Measurements from ENCODE around the gene MCL1.
"Not testable (repeated sequence)": the region's sequence is repeated elsewhere in the genome, so short reads cannot be mapped to it uniquely, and the experiment has no call there.

MCL1 gene

GRCh38 chr1:150568594-150568966 lies 10.8 kb downstream of the MCL1 start:
- DNase-seq (ENCODE audit: low spot score) = no peak

- DNase-seq (ENCODE audit: low spot score) = peak; percentile 82
These were observed 11.5 kb downstream of the MCL1 start for GRCh38 chr1:150567717-150568593.

- DNase-seq (ENCODE audit: low spot score) = no peak
These were observed 12.1 kb downstream of the MCL1 start for GRCh38 chr1:150567341-150567716.

- DNase-seq (ENCODE audit: low spot score) = no peak
These were observed 12.6 kb downstream of the MCL1 start for GRCh38 chr1:150566589-150567340.

- DNase-seq (ENCODE audit: low spot score) = not testable (repeated sequence)
These were observed 14.0 kb downstream of the MCL1 start for GRCh38 chr1:150565240-150565991.

DNA sequence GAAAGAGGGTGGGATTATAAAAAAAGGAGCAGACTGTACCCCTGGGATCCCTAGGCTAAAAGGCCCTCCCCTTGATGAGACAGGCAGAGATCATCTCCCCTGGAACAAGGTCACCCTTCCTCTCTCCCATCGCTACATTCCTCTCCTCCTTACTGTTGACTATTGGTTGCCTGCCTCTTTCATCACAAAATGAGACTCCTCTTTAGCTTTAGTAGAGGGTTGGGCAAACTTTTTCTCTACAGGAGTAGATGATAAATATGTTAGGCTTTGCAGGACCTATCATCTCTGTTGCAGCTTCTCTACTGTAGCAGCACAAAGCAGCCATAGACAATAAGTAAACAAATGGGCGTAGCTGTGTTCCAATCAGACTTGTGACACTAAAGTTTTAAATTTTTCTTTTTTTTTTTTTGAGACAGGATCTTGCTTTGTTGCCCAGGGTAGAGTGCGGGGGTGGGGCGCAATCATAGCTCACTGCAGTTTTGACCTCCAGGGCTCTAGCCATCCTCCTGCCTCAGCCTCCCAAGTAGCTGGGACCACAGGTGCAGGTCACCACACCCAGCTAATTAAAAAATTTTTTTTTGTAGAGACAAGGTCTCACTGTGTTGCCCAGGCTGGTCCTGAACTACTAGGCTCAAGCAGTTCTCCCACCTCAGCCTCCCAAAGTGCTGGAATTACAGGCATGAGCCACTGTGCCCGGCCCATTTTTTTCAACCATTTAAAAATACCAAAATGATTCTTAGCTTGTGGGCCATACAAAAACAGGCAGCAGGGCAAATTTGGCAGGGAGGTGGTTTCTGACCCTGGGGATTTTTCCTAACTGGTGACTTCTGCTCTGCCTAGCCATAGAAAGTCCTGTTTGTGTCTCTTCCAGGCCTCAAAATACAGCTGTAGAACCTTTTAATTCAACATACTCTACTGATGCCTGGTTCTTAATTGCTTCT lies 15.1 kb downstream of the MCL1 start:
- no peak for DNase-seq (ENCODE audit: low spot score)

DNA sequence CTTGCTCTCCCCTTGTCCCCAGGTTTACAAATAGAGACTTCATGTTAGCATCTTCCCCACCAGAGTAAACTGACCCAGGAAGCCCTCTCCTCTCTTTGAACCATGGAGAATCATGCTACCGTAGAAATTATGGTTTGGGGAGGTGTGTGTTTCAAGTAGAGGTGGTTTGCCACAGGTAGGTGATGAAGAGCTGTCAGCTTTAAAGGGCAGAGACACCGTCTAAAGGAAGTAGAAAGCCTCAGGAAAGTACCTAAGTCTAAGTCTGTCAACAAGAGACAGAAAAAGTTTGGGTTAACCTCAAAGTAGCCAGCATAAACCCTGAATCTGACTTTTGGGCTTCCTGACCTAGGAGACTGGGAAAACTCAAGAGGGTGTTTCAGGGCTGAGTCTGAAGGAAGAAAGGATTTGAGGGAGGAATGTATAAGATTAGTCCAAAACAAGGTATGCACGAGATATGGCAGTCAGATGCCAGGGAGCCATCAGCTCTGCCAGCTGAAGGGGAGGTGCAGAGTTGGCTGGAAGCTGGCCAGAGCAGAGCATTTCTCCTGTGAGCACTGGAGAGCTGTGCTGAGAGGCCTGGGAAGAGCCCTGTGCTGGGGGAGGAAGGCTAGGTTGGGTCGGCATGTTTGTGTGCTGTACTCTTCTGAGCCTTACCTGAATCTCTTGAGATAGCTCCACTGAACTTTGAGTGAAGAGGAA lies 15.9 kb downstream of the MCL1 start:
- no peak for DNase-seq (ENCODE audit: low spot score)

DNA sequence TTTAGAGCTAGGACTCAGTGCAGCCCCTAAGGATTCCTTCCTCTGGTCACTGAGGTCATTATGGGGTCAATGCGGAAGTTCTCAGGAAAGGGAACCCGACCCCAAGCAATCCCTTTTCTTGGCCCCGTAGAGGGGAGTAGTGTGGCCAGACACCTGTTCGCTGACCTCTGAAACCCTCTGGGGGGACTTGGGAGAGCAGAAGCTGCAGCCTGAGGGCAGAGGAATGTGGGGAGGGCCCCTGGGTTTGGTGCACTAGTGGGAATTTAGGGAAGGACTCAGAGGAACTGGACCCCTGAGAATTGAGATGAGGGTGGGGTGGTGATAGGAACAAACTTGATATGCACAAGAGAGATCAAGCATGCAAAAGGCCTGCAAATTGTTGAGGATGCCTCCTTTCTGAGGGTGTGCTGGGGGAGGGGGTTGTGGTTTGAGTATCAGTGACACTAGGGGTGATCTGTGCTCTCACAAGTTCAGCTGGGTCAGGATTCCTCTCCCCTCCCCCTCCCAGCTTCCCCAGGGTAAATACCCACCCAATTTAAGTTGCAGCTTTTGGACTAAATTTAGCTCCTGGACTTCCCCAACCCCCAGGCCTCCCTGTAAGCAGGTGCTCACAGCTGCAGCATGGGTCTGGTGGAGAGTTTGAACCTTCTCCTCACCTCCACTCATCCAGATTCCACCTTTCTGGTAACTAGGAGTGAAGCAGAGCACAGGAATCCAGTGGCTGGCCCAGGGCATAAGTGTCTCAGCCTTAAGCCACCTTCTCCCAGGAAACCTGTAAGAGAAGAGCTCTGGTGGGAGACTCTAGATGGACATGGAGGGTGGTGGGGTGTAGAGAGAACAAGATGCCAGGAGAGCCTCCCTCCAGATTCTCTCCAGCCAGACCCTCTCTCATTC lies 16.7 kb downstream of the MCL1 start:
- DNase-seq (ENCODE audit: low spot score) = no peak

GRCh38 chr1:150561974-150562445 lies 17.4 kb downstream of the MCL1 start:
- peak; percentile 76 for DNase-seq (ENCODE audit: low spot score)

DNA sequence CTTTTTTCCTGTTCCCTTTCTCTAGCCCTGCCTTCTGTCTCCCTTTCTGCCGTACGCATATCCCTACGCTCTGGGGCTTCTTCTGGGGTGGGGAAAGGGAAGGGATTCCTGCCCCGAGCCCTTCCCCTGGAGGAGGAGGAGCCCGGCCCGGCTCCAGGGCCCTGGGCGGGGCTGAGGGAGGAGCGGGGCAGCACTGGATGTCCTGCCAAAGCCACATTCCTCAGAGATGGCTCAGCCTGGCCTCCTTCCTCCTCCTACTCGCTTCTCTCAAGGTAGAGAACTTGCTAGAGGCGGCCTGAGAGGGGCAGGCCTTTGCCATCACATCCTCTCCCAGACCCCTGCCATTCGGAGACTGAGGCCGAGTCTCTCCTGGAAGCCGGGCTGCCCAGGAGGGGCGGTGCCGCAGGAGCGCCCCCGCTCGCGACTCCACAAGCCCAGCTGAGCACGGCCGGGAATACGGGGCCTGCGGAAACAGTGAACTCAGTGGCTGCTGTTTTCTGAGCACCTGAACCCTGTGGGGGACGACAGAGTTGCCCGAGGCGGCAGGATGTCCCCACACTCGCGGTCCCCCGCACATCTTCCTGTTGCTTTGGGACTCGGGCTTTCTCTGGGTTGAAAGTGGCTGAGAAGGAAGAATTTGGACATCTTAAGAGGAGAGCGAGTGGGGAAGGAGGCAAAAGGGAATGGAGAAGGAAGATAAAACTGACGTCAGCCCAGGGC lies 18.0 kb downstream of the MCL1 start:
- DNase-seq (ENCODE audit: low spot score) = peak; percentile 88

DNA sequence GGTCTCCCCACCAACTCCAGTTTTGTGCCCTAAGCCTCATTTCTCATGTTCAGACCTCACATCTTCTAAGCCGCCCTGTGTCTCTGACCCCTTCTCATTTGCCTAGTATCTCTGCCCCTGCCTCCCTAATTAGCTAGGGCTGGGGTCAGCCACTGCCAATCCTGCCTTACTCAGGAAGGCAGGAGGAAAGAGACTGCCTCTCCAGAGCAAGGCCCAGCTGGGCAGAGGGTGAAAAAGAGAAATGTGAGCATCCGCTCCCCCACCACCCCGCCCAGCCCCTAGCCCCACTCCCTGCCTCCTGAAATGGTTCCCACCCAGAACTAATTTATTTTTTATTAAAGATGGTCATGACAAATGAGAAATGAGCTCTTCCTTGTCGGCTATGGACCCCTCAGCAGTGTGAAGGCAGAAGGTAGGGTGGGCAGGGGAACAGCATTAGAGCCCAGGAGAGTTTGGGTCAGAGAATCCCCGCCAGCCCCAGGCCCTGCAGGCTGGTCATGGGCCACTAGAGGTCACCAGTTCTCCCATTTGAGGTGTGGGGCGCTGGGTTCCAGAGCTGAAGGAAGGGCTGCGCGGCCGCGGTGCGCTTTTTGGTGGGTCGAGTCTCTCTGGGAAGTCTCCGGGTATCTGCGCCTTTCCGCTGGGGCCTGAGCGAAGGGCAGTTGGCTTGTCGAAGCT lies 18.7 kb downstream of the MCL1 start:
- DNase-seq (ENCODE audit: low spot score) = peak; percentile 85

DNA sequence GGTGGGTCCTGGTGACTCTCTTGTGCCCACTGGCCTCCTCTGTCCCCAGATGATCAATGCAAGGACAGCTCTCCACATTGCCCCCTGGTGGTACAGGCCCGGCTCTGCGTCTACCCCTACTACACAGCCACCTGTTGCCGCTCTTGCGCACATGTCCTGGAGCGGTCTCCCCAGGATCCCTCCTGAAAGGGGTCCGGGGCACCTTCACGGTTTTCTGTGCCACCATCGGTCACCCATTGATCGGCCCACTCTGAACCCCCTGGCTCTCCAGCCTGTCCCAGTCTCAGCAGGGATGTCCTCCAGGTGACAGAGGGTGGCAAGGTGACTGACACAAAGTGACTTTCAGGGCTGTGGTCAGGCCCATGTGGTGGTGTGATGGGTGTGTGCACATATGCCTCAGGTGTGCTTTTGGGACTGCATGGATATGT lies 19.4 kb downstream of the MCL1 start:
- peak; percentile 53 for DNase-seq (ENCODE audit: low spot score)

- no peak for DNase-seq (ENCODE audit: low spot score)
These were observed 19.8 kb downstream of the MCL1 start for GRCh38 chr1:150559656-150560010.

- no peak for DNase-seq (ENCODE audit: low spot score)
These were observed 20.4 kb downstream of the MCL1 start for GRCh38 chr1:150558761-150559655.

DNA sequence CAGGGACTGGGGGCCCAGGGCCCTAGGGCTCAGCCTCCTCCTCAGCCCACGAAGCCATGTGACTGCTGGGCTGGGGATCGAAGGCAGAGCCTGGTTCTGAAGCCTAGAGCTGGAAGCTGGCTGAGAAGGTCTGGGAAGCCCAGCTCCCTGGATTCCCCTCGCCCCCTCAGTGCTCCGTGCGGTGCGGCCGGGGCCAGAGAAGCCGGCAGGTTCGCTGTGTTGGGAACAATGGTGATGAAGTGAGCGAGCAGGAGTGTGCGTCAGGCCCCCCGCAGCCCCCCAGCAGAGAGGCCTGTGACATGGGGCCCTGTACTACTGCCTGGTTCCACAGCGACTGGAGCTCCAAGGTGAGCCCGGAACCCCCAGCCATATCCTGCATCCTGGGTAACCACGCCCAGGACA lies 21.1 kb downstream of the MCL1 start:
- no peak for DNase-seq (ENCODE audit: low spot score)

DNA sequence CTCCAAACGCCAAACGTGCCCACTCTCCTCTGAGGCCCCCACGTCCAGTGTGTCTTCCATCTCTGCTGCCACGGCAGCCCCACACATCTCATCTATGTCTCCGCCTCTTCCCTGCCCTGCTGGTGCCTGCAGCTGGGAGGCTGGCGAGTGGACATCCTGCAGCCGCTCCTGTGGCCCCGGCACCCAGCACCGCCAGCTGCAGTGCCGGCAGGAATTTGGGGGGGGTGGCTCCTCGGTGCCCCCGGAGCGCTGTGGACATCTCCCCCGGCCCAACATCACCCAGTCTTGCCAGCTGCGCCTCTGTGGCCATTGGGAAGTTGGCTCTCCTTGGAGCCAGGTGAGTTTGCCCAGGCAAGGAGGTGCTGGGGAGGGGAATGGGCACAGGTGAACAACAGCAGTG lies 21.6 kb downstream of the MCL1 start:
- DNase-seq (ENCODE audit: low spot score) = no peak

- no peak for DNase-seq (ENCODE audit: low spot score)
These were observed 22.3 kb downstream of the MCL1 start for GRCh38 chr1:150557065-150557600.

Data from SW480 (cell line).